Measurements from ENCODE around the gene DOCK7.

DOCK7 gene

DNA sequence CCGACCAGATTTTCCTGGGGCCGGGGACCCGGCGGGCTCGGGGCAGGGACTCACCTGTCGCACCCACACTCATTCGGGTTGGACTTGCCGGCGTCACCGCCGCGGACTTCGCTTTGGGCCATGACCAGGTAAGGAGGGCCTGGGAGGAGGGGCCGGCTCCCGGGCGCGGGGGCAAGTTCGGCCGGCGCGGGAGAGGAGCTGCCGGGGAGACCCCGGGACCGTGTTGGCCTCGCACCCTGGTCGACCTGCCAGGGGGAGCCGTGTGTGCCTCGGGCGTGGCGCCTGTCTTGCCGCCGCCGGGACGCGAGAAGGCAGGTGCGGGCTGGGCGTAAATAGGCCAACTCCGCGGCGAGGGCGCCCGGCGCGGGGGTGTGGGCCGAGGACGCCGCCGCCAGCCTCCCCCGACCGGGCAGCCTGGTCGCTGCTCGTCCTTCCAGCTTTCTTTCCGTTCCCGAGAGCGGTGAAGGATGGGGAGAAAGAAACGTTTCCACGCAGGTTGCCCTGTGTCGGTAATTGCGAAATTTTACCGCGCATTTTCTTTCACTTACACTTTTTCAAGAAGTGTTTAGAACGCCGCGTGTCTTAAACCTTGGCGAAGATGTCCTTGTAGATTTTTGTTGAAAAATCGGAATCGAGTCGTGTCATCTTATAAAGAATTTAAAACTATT is 250.8 kb downstream of the DOCK7 start:
- H3K9me3 Mint-ChIP-seq, result peaks cover 3% of the 10 kb centered on the region
- peak overlapping the region; percentile 98 for H3K27ac Mint-ChIP-seq
- H3K27me3 Mint-ChIP-seq, result no peaks in the 10 kb centered on the region
- peak overlapping the region; percentile 95 for H3K4me3 Mint-ChIP-seq
- ATAC-seq, result peak; percentile 0
- H3K4me1 Mint-ChIP-seq, result peaks cover 42% of the 10 kb centered on the region
- peaks cover 15% of the 10 kb centered on the region for H3K36me3 Mint-ChIP-seq

DNA sequence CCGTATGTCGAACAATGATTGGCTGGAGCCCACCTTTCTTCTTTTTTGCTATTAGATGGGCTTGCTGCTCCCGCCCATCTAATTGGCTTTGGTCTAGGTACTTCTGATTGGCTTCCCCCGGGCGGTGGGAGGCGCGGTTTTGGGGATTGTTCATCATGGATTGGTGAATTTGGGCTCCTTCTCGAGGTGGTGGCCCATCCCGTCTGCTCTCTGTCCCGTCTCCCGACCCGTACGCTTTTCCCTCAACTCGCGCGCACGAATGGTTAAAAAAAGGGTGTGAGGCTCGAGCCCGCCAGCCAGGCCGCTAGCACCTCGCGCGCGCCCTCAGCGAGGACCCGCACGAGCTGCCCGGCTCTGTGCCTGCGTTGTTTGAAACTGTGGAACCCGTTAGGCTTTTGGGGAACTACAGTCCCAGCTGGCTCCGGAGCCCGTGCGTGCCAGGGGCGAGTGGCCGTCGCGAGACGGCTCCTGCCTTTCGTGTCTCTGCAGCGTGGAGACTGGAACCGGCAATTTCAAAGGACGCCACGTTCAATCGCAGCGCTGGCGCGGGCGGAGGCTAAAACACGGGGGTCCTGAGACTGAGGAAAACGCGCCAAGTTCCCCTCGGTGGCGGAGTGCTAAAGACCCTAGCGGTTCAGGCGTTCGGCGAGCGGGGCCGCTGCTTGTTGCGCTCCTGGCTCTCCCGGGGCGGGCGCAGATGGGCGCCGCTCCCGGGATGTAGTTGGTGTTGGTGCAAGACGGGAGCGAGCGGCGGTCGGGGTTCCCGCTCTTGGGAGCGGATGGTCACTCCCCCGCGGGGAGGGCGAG is 251.5 kb downstream of the DOCK7 start, which contains the start of gene USP1:
Gene USP1, plus strand, starts transcription at position 584 of the 807 bp plus-strand sequence. CDS start 2,819 bp downstream, outside the sequence.
- Mint-ChIP-seq H3K9me3 (peaks cover 3% of the 10 kb centered on the region), H3K27ac (peak within 1 kb of the TSS; percentile 98), H3K4me1 (peaks cover 38% of the 10 kb centered on the region), H3K4me3 (peak within 1 kb of the TSS; percentile 95), H3K36me3 (peaks cover 8% of the 10 kb centered on the region), H3K27me3 (no peaks in the 10 kb centered on the region)
- peak; percentile 95 for ATAC-seq

DNA sequence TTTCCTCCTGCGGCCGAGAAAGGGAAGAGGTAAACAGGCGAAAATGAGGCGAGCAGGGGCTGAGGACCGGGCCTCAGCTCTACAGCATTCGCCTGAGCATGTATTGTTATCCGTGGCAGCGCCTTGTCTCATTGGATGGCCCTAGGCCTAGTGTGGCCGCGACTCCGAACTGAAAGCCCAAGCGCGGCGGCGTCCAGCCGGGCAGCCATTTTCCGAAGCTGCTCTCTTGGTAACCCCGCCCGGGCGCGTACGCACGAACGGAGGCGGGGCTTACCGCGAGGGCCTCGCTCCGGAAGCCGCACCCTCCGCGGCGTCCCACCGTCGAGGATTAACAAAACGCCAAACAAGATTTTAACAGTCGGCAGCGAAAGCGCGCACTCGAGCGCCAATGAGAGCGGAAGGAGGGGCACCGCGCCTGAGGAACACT is 252.1 kb downstream of the DOCK7 start:
- H3K9me3 Mint-ChIP-seq, result peaks cover 3% of the 10 kb centered on the region
- ATAC-seq, result peak; percentile 85

DNA sequence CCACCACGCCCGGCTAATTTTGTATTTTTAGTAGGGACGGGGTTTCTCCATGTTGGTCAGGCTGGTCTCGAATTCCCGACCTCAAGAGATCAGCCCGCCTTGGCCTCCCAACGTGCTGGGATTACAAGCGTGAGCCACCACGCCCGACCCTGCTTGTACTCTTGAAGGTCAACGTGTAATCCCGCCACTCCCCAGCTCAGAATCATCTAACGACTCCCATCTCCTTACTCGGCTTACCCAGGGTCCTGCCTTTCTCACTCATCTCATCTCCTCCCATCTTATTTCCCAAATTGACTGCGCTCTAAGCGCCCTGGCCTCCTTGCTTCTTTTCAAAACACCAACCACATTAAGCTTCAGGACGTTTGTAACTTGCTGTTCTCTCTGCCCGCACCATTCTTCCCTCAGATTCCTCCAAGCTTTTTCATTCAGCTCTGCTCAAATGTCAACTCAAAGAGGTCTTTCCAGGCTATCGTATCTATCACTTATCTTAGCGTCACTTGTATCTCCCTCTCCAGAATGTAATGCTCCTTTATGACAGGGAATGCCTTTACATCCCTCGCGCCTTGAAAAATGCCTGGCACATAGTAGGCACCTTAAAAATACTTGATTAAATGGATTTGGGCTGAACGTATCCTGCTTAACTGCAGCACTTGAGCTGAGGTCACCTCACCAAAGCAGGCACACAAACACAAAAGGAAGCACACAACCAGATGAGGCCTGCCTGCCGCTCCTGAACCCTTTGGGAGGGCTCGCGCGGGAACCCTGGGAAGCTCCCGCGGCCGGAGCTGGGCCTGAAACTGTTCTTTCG is 252.8 kb downstream of the DOCK7 start:
- no peaks in the 10 kb centered on the region for H3K27me3 Mint-ChIP-seq
- H3K4me3 Mint-ChIP-seq, result peak overlapping the region; percentile 95
- H3K4me1 Mint-ChIP-seq, result peaks cover 25% of the 10 kb centered on the region
- no peak for ATAC-seq
- H3K27ac Mint-ChIP-seq, result peak overlapping the region; percentile 98
- peaks cover 3% of the 10 kb centered on the region for H3K9me3 Mint-ChIP-seq
- peaks cover 6% of the 10 kb centered on the region for H3K36me3 Mint-ChIP-seq

More for the DNA sequence above, 252.1 kb downstream of the DOCK7 start:
- H3K4me1 Mint-ChIP-seq, result peaks cover 32% of the 10 kb centered on the region
- peak overlapping the region; percentile 98 for H3K27ac Mint-ChIP-seq
- H3K4me3 Mint-ChIP-seq, result peak overlapping the region; percentile 95
- peaks cover 6% of the 10 kb centered on the region for H3K36me3 Mint-ChIP-seq
- no peaks in the 10 kb centered on the region for H3K27me3 Mint-ChIP-seq

DNA sequence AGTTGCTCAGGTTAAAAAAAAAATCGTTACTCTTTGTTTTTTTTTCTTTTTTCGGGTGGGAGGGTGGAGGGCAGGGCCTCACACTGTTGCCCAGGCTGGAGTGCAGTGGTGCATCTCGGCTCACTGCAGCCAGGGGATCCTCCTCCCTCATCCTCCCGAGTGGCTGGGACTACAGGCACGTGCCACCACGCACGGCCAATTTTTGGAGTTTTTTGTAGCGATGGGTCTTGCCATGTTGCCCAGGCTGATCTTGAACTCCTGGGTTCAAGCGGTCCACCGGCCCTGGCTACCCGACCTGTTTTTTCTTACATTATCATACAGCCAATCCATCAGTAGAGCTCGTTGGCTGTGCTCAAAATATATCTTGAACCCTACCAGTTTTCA is 253.6 kb downstream of the DOCK7 start:
- peaks cover 19% of the 10 kb centered on the region for H3K4me1 Mint-ChIP-seq
- H3K9me3 Mint-ChIP-seq, result peaks cover 3% of the 10 kb centered on the region
- peaks cover 6% of the 10 kb centered on the region for H3K36me3 Mint-ChIP-seq
- H3K4me3 Mint-ChIP-seq, result peak overlapping the region; percentile 10
- ATAC-seq, result no peak
- H3K27ac Mint-ChIP-seq, result no peak overlapping the region
- no peaks in the 10 kb centered on the region for H3K27me3 Mint-ChIP-seq

DNA sequence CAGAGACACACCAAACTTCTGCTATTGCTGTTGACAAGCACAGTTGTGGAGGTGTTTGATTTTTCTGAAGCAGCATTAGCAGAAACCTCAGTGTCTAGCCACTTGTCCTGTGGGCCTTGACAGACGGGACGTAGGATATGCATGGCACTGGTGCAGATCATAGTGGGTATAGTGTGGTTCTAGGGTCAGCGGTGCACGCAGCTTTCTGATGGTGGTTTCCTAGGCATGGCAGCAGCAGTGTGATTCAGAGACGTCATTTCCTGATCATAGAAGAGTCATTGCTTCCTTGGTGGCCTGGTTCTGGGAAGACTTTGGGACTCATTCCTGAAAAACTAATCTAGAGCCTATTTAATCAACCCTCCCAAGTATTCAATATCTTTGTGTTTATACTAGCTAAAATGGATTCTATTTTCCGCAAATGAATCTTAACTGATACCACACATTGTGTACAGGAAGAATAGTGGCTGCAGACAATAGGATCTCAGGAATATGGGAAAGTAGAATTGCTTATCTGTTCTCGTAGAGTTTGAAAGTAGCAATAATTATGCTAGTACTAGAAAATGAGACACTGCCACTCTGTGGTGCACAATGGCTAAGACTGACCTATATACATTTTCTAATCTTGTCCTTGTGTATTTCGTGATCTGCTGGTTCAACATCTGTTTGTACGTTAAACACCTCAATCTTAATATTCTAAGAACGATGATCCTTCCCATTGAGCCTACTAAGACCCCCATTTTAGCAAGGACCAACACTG is 254.1 kb downstream of the DOCK7 start:
- H3K4me3 Mint-ChIP-seq, result no peak overlapping the region
- peaks cover 6% of the 10 kb centered on the region for H3K36me3 Mint-ChIP-seq

DNA sequence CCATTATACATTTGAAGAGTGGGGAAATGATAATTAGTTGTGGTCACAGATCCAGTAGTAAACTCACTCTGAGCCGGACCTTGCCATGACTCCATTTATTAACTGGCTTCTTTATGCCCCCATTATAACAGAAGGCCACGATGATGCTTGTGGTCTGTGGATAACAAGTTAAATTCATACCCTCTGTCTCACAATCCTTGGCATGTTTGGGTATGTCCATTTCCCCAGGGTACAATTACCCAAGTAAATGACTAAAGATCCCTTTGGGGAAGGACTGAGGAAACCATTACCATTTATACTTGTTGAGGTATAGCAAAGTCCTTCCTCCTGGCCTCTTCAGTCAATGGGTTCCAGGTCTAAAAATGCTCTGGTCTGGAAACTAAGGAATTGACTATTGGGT is 258.6 kb downstream of the DOCK7 start:
- Mint-ChIP-seq H3K27me3 (no peaks in the 10 kb centered on the region), H3K4me1 (no peaks in the 10 kb centered on the region), H3K4me3 (no peak overlapping the region), H3K36me3 (no peaks in the 10 kb centered on the region), H3K9me3 (no peaks in the 10 kb centered on the region), H3K27ac (no peak overlapping the region)
- no peak for ATAC-seq

More for the DNA sequence above, 254.1 kb downstream of the DOCK7 start:
- Mint-ChIP-seq H3K27ac (no peak overlapping the region), H3K27me3 (no peaks in the 10 kb centered on the region), H3K9me3 (peaks cover 3% of the 10 kb centered on the region), H3K4me1 (peaks cover 19% of the 10 kb centered on the region)
- ATAC-seq, result no peak

DNA sequence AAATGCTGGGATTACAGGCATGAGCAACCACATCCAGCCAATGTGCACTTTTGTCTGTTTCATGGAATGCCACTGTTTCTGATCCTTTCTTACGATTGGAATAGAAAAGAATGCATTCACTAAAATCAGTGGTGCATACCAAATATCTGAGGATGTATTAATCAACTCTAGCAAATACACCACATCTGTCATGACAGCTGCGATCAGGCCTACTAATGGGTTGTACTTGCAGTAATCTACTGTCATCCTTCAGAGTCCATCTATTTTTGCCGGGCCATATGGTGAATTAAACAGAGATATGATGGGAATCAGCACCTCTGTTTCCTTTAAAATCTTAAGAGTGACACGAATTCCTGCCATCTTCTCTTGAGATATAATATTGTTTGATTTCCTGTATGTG is 259.8 kb downstream of the DOCK7 start:
- no peaks in the 10 kb centered on the region for H3K4me1 Mint-ChIP-seq
- H3K27ac Mint-ChIP-seq, result no peak overlapping the region
- no peaks in the 10 kb centered on the region for H3K27me3 Mint-ChIP-seq
- no peak for ATAC-seq
- no peaks in the 10 kb centered on the region for H3K36me3 Mint-ChIP-seq
- H3K4me3 Mint-ChIP-seq, result no peak overlapping the region
- H3K9me3 Mint-ChIP-seq, result no peaks in the 10 kb centered on the region

DNA sequence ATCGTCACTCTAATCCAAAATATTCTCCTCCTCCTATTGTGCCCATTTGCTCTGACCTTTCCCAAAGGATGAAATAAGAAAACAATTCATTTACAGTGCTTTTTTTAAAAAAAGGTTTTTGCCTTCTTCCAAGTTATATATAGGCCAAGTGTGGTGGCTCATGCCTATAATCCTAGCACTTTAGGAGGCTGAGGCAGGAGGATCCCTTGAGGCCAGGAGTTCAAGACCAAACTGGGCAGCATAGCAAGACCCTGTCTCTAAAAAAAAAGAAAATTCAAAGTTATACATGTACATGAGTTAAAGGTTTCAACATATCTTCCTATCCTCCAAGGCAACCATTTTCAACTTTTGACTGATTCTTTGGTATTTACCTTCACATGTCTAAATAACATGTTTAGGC is 261.4 kb downstream of the DOCK7 start:
- Mint-ChIP-seq H3K4me3 (no peak overlapping the region), H3K9me3 (no peaks in the 10 kb centered on the region), H3K27me3 (no peaks in the 10 kb centered on the region), H3K27ac (no peak overlapping the region), H3K36me3 (no peaks in the 10 kb centered on the region), H3K4me1 (no peaks in the 10 kb centered on the region)
- no peak for ATAC-seq

DNA sequence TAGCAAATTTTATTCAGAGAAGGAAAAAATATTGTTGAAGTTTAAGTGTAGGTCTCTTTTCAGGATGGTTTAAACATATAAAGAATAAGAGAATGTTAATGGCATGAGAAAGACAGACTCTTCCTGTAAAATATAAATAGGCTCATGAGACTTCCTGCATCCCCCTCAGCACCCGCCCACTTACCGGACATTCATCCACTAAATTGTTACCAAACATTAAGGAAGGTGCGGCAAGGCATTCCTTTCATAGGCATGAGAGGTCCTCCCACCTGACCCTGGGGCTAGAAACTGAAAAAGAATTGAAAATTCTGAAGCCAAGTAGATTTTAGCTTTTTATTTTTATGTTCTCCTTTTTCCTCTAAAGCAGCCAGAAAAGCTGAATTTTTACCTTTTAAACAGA is 261.9 kb downstream of the DOCK7 start:
- Mint-ChIP-seq H3K4me1 (no peaks in the 10 kb centered on the region), H3K4me3 (no peak overlapping the region), H3K27me3 (no peaks in the 10 kb centered on the region), H3K36me3 (no peaks in the 10 kb centered on the region), H3K9me3 (no peaks in the 10 kb centered on the region), H3K27ac (no peak overlapping the region)
- no peak for ATAC-seq

DNA sequence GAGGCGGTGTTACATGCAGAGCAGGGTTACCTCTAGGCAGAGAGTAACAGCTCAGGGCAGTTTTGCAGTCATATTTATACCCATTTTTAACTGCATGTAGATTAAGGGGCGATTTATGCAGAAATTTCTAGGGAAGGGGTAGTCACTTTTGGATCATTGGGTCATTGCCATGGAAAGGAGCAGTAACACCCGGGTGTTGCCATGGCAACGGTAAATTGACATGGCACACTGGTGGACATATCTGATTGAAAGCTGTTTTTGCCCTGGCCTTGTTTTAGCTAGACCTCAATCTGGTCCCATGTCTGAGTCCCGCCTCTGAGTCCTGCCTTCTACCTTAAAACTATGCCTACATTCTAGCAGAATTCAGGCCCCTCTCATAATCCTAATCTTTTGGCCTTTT is 263.1 kb downstream of the DOCK7 start:
- Mint-ChIP-seq H3K4me1 (no peaks in the 10 kb centered on the region), H3K36me3 (no peaks in the 10 kb centered on the region), H3K27me3 (no peaks in the 10 kb centered on the region), H3K4me3 (no peak overlapping the region), H3K27ac (no peak overlapping the region), H3K9me3 (no peaks in the 10 kb centered on the region)
- ATAC-seq, result no peak

DNA sequence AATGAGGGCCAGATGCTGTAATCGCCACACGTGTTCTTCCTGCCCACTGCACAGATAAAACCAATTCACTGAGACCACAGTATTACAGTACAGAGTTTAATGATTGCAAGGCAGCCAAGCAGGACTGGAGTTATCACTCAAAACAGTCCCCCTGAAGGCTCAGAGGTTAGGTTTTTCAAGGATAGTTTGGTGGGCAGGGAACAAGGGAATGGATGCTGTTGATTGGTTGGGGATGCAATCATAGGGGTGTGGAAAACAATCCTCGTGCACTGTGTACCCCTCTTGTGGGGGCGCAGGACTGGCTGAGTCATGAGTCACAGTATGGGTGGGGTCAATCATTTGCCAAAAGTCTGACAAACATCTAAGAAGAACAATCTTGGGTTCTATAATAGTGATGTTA is 263.8 kb downstream of the DOCK7 start:
- H3K4me1 Mint-ChIP-seq, result no peaks in the 10 kb centered on the region
- no peak overlapping the region for H3K27ac Mint-ChIP-seq
- no peak for ATAC-seq
- H3K9me3 Mint-ChIP-seq, result no peaks in the 10 kb centered on the region
- no peak overlapping the region for H3K4me3 Mint-ChIP-seq
- H3K27me3 Mint-ChIP-seq, result no peaks in the 10 kb centered on the region
- H3K36me3 Mint-ChIP-seq, result no peaks in the 10 kb centered on the region

DNA sequence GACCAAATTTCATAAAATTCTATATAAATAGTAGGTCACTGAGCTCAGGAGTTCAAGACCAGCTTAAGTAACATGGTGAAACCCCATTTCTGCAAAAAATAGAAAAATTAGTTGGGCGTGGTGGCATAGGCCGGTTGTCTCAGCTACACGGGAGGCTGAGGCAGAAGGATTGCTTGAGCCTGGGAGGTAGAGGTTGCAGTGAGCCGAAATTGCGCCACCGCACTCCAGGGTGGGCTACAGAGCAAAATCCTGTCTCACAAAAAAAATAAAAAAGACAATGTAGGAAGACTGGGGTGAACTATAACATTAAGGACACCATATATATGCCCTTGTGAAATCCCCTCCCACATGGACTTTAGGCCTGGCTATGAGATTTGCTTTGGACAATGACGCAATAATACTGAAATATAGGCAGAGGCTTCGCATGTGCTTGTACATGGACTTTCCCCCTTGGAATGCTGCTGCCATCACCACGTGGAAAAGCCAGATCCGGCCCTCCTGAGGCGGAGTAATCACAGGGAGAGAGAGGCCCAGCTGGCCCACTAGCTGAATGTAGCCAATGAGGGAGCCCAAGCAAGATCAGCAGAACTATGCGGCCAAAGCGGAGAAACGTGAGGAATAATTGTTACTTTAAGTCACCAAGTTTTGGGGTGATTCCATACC is 264.5 kb downstream of the DOCK7 start:
- Mint-ChIP-seq H3K4me3 (no peak overlapping the region), H3K27ac (no peak overlapping the region), H3K27me3 (no peaks in the 10 kb centered on the region), H3K4me1 (no peaks in the 10 kb centered on the region), H3K36me3 (no peaks in the 10 kb centered on the region), H3K9me3 (no peaks in the 10 kb centered on the region)
- no peak for ATAC-seq

DNA sequence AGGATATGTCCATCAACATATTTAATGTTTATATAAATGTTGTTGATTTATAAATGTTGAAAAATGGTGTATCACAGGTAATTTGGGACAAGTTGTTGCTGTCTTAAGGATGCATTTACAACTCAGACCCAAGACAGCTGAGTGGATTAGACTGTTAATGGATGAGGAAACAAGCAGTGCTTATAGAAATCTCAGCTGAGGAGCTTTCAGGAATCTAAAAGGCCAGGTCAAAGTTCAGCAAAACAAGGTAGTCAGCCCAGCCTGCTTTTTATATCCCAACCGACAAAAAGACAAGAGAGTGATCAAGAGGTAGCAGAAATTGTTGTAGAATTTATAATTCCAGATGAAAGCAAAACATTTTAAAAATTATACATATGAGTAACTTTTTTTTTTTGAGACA is 268.0 kb downstream of the DOCK7 start:
- no peak overlapping the region for H3K27ac Mint-ChIP-seq
- peaks cover 11% of the 10 kb centered on the region for H3K27me3 Mint-ChIP-seq
- ATAC-seq, result no peak
- H3K4me3 Mint-ChIP-seq, result no peak overlapping the region
- H3K4me1 Mint-ChIP-seq, result no peaks in the 10 kb centered on the region
- H3K9me3 Mint-ChIP-seq, result no peaks in the 10 kb centered on the region
- no peaks in the 10 kb centered on the region for H3K36me3 Mint-ChIP-seq

All from stimulated activated memory B cell treated with anti-CD40 and anti-IgM and Interleukin-4, amounts not matched to agents 10 μg/mL and 1 μg/mL and 100 μg/mL, for 72 hours (primary cell).